H1 (cell line): Measurements from ENCODE around the gene MAGI2. TPM values are rescaled to one million over a fixed set of nuclear protein-coding genes. Genes with fewer than 3 reads are reported as not detected.

ENCODE experiments used
- CTCF ChIA-PET: fragments of 300-600 bp; sonication (Branson Sonifier 250); formaldehyde crosslinking; loops from one replicate; lab custom pipeline; 2021; ENCODE audit not compliant: partially characterized antibody; lab: Charles Lee
- POLR2A ChIA-PET: fragments of 300-600 bp; sonication (Branson Sonifier 250); formaldehyde crosslinking; loops from one replicate; lab custom pipeline; 2021; ENCODE audit warnings: inconsistent platforms; ENCODE audit not compliant: partially characterized antibody; lab: Charles Lee
- DNase-seq, 2 experiments: peaks; one replicate each; pipeline versions ENCODE4 v3.0.0 to v3.0.0-alpha.2; 2010 to 2022; ENCODE audit warnings: low spot score in 2 of 2, low read depth in 1 of 2, mixed read lengths in 1 of 2
- FAIRE-seq: peaks from 2 replicates; lab custom pipeline; 2011; peaks lifted over from hg19 to GRCh38; lab: Jason Lieb, UNC
- H2AFZ ChIP-seq: 2 replicates; pipeline ENCODE4 v1.8.1; 2012; ENCODE audit warnings: low read length, inconsistent platforms
- H2AK5ac ChIP-seq: 2 replicates; pipeline ENCODE4 v1.6.1; 2013; ENCODE audit warnings: low read depth, low read length
- H2BK120ac ChIP-seq: replicated peaks from 2 replicates; pipeline ENCODE3; 2013; ENCODE audit warnings: low read depth, low read length, inconsistent platforms
- H2BK12ac ChIP-seq: 2 replicates; pipeline ENCODE4 v1.6.1; 2013; ENCODE audit warnings: low read depth, low read length
- H2BK15ac ChIP-seq: 2 replicates; pipeline ENCODE4 v1.6.1; 2013; ENCODE audit warnings: low read length
- H2BK20ac ChIP-seq: 2 replicates; pipeline ENCODE4 v1.6.1; 2013; ENCODE audit warnings: low read length
- H2BK5ac ChIP-seq: 2 replicates; pipeline ENCODE4 v1.6.1; 2013; ENCODE audit warnings: low read depth, low read length
- H3K14ac ChIP-seq: 2 replicates; pipeline ENCODE4 v1.6.1; 2013; ENCODE audit warnings: inconsistent platforms; ENCODE audit not compliant: insufficient read length
- H3K18ac ChIP-seq: 2 replicates; pipeline ENCODE4 v1.6.1; 2013; ENCODE audit warnings: low read length; ENCODE audit errors: extremely low read depth
- H3K23ac ChIP-seq: 2 replicates; pipeline ENCODE4 v1.6.1; 2013; ENCODE audit warnings: inconsistent platforms; ENCODE audit not compliant: insufficient read length
- H3K23me2 ChIP-seq: 2 replicates; pipeline ENCODE4 v1.6.1; 2013; ENCODE audit warnings: low read depth, low read length
- H3K27ac ChIP-seq: 2 replicates; pipeline ENCODE4 v1.6.1; 2011; ENCODE audit warnings: low read depth, low read length, inconsistent platforms
- H3K27me3 ChIP-seq, 4 experiments: replicated peaks in 1 of 4; 1 replicate in 1 of 4; 2 replicates in 3 of 4; pipeline versions ENCODE4 v1.6.1 to v1.8.1; 2011 to 2013; ENCODE audit warnings: low read length in 3 of 4, mild to moderate bottlenecking in 3 of 4, inconsistent platforms in 2 of 4, mixed read lengths in 2 of 4, moderate library complexity in 1 of 4; ENCODE audit not compliant: control insufficient read depth in 3 of 4, insufficient read depth in 3 of 4; ENCODE audit errors: extremely low read depth in 1 of 4
- H3K36me3 ChIP-seq, 4 experiments: 2 replicates each; pipeline versions ENCODE4 v1.6.1 to v1.8.1; 2011 to 2013; ENCODE audit warnings: mild to moderate bottlenecking in 4 of 4, low read length in 3 of 4, moderate library complexity in 2 of 4, control low read depth in 1 of 4, inconsistent platforms in 1 of 4; ENCODE audit not compliant: insufficient read depth in 4 of 4, control insufficient read depth in 2 of 4
- H3K4ac ChIP-seq: replicated peaks from 2 replicates; pipeline ENCODE3; 2013; ENCODE audit warnings: low read length, low read depth, mixed read lengths, inconsistent platforms; ENCODE audit not compliant: insufficient read length
- H3K4me1 ChIP-seq, 4 experiments: replicated peaks in 1 of 4; 1 replicate in 1 of 4; 2 replicates in 3 of 4; pipeline versions ENCODE4 v1.6.1 to v1.8.1; 2011 to 2013; ENCODE audit warnings: low read length in 3 of 4, inconsistent platforms in 2 of 4, mixed read lengths in 1 of 4; ENCODE audit not compliant: insufficient read depth in 4 of 4, control insufficient read depth in 3 of 4
- H3K4me2 ChIP-seq, 2 experiments: 2 replicates each; pipeline versions ENCODE4 v1.6.1 to v1.8.1; 2011 to 2013; ENCODE audit warnings: low read depth in 2 of 2, low read length in 2 of 2, control low read depth in 1 of 2, inconsistent platforms in 1 of 2, mild to moderate bottlenecking in 1 of 2; ENCODE audit not compliant: insufficient read depth in 1 of 2
- H3K4me3 ChIP-seq, 4 experiments: fragments of 200-600, 300-600 bp in 1 of 4; sonication (generic), shearing (Covaris generic), sonication (Bioruptor Twin) in 1 of 4; 2 replicates each; pipeline versions ENCODE4 v1.5.1 to v1.8.1; 2011 to 2016; ENCODE audit warnings: low read length in 4 of 4, low read depth in 3 of 4, control low read depth in 2 of 4, inconsistent platforms in 2 of 4, mild to moderate bottlenecking in 2 of 4, mixed read lengths in 1 of 4, moderate library complexity in 1 of 4; ENCODE audit not compliant: insufficient read depth in 2 of 4; ENCODE audit errors: extremely low read depth in 1 of 4
- H3K56ac ChIP-seq: replicated peaks from 2 replicates; pipeline ENCODE3; 2013; ENCODE audit warnings: low read depth, mild to moderate bottlenecking, mixed read lengths, low read length, inconsistent platforms; ENCODE audit not compliant: insufficient read length
- H3K79me1 ChIP-seq: 2 replicates; pipeline ENCODE4 v1.6.1; 2013; ENCODE audit warnings: low read depth, low read length, control low read depth
- H3K79me2 ChIP-seq, 2 experiments: 2 replicates each; pipeline versions ENCODE4 v1.6.1 to v1.8.1; 2012 to 2013; ENCODE audit warnings: low read length in 2 of 2, mild to moderate bottlenecking in 2 of 2, inconsistent platforms in 1 of 2; ENCODE audit not compliant: insufficient read depth in 2 of 2, control insufficient read depth in 1 of 2
- H3K9ac ChIP-seq, 4 experiments: replicated peaks in 1 of 4; 1 replicate in 1 of 4; 2 replicates in 3 of 4; pipeline versions ENCODE4 v1.6.1 to v1.8.1; 2011 to 2013; ENCODE audit warnings: low read depth in 3 of 4, low read length in 3 of 4, control low read depth in 2 of 4, mild to moderate bottlenecking in 2 of 4, moderate library complexity in 2 of 4, inconsistent platforms in 1 of 4; ENCODE audit errors: extremely low read depth in 1 of 4
- H3K9me3 ChIP-seq, 2 experiments: 2 replicates each; pipeline versions ENCODE4 v1.6.1 to v1.8.1; 2012 to 2013; ENCODE audit warnings: mild to moderate bottlenecking in 2 of 2, moderate library complexity in 2 of 2, control low read depth in 1 of 2, inconsistent platforms in 1 of 2, low read depth in 1 of 2, low read length in 1 of 2, mixed read lengths in 1 of 2; ENCODE audit not compliant: insufficient read depth in 2 of 2
- H4K20me1 ChIP-seq, 2 experiments: replicated peaks in 1 of 2; 2 replicates each; pipeline versions ENCODE3 to v1.8.1; 2011 to 2013; ENCODE audit warnings: inconsistent platforms in 2 of 2, low read length in 2 of 2, mild to moderate bottlenecking in 1 of 2; ENCODE audit not compliant: insufficient read depth in 2 of 2, control insufficient read depth in 1 of 2
- H4K5ac ChIP-seq: 2 replicates; pipeline ENCODE4 v1.6.1; 2013; ENCODE audit warnings: low read length, low read depth, mixed read lengths, inconsistent platforms; ENCODE audit not compliant: insufficient read length
- H4K8ac ChIP-seq: 2 replicates; pipeline ENCODE4 v1.8.0; 2013; ENCODE audit warnings: mild to moderate bottlenecking, moderate library complexity, low read length, inconsistent platforms; ENCODE audit not compliant: insufficient read depth; ENCODE audit errors: extremely low read depth
- H4K91ac ChIP-seq: replicated peaks from 2 replicates; pipeline ENCODE3; 2013; ENCODE audit warnings: low read length, mixed read lengths, inconsistent platforms; ENCODE audit not compliant: insufficient read length
- JUND ChIP-seq: IDR thresholded peaks from 2 replicates; pipeline ENCODE4 v1.6.1; 2011; ENCODE audit warnings: mild to moderate bottlenecking, improper control_type of control experiment, low read length
- NANOG ChIP-seq: IDR thresholded peaks from 2 replicates; pipeline ENCODE4 v1.6.1; 2011; ENCODE audit warnings: low read length, low read depth, mild to moderate bottlenecking, inconsistent platforms; ENCODE audit not compliant: insufficient read depth, poor library complexity, severe bottlenecking
- WGBS, 2 experiments: shearing (Covaris generic) in 1 of 2; methylation state at CpG; one replicate each; pipeline versions ENCODE4 v1.1.6 to v1.1.7; 2013 to 2015; ENCODE audit warnings: low lambda C conversion rate in 2 of 2, mixed read lengths in 2 of 2, inconsistent platforms in 1 of 2, low coverage in 1 of 2, missing lambda C conversion rate in 1 of 2; ENCODE audit not compliant: insufficient replicate concordance in 2 of 2, insufficient coverage in 1 of 2, insufficient read length in 1 of 2; ENCODE audit errors: extremely low coverage in 1 of 2, missing lambda C conversion rate in 1 of 2; 5-methylcytosine and 5-hydroxymethylcytosine counted together
- polyA plus RNA-seq, 7 experiments: library from polyadenylated mRNA; depleted of rRNA in 3 of 7; stranded (reverse) in 5 of 7; unstranded in 2 of 7; fragments of >200 nt in 5 of 7; fragments of 200-250 nt in 2 of 7; gene quantifications; 1 replicate in 5 of 7; 2 replicates in 1 of 7; 4 replicates in 1 of 7; pipeline versions ENCODE4 v1.2.1 to v1.2.3, GENCODE V29; 2011 to 2013; ENCODE audit warnings: missing spikeins in 2 of 7, mixed read lengths in 2 of 7
- total RNA-seq: library from RNA; stranded (reverse); fragmentation: NEBNext Ultra II Directional; extraction: Animal tissue kit (Norgen Biotek cat#: 25700); gene quantifications from 2 replicates; pipeline ENCODE4 v1.2.1, GENCODE V29; 2021

MAGI2 gene
- total and polyA plus RNA-seq, 2 of the 8 experiments (the other 6 are each of a cell fraction or from before 2014, with no cell fraction given): 6.0 to 27.3 TPM

- no peak for FAIRE-seq
- H3K4me3 ChIP-seq: no peak overlapping the region; a peak in 1 of 8 replicates
- no peaks in the 10 kb centered on the region for H3K27me3 ChIP-seq
- H3K27ac ChIP-seq: no peak overlapping the region
- 0 out of 2 replicates have a peak overlapping the region, but pooled peaks have one; percentile 39 for H2AFZ ChIP-seq
- H4K8ac ChIP-seq: no peak overlapping the region
- H2BK15ac ChIP-seq: no peak overlapping the region
- H4K91ac ChIP-seq: no peak overlapping the region
- ChIA-PET CTCF (interaction anchor here (0.5 to 0.6 kb wide), 2 partner anchors 247 to 640 kb away, joined by 3 read pairs; no protein-coding TSS in a partner anchor), POLR2A (no interaction called here)
- no peak overlapping the region for H3K4ac ChIP-seq
- no peak overlapping the region for H3K9ac ChIP-seq
- no peak overlapping the region for H3K23ac ChIP-seq
- no peak overlapping the region for H2BK5ac ChIP-seq
- no peaks in the 10 kb centered on the region for H3K36me3 ChIP-seq
- no peaks in the 10 kb centered on the region for H3K4me1 ChIP-seq
- H3K9me3 ChIP-seq: 0 out of 4 replicates have a peak, but pooled peaks cover 0 to 5% of the 10 kb centered on the region in 2 experiments
- no peak for DNase-seq
- no peaks in the 10 kb centered on the region for H3K23me2 ChIP-seq
- no peak overlapping the region for H3K56ac ChIP-seq
- H3K79me1 ChIP-seq: no peaks in the 10 kb centered on the region
- H4K5ac ChIP-seq: no peak overlapping the region
- no peak overlapping the region for H2BK12ac ChIP-seq
- no peak overlapping the region for H3K4me2 ChIP-seq
- no peaks in the 10 kb centered on the region for H3K79me2 ChIP-seq
- no peak overlapping the region for H3K14ac ChIP-seq
- H3K18ac ChIP-seq: no peak overlapping the region
- H2BK20ac ChIP-seq: no peak overlapping the region
- WGBS, 2 experiments: 91% methylated on average over 1 of the region's 1 CpG; no CpG with 5 or more reads in 1 of the 2 experiments
- H4K20me1 ChIP-seq: no peaks in the 10 kb centered on the region
- TF ChIP-seq NANOG: no peak
- TF ChIP-seq JUND: no peak
- H2AK5ac ChIP-seq: no peak overlapping the region
- no peak overlapping the region for H2BK120ac ChIP-seq
These were observed 209.0 kb downstream of the MAGI2 start for GRCh38 chr7:79244482-79244881.
